GM18951 (cell line): ENCODE measurements around the gene MEX3C.

Source experiments
- POLR2A ChIP-seq: IDR thresholded peaks from 4 replicates; pipeline ENCODE4 v1.6.1; 2011; ENCODE audit warnings: mild to moderate bottlenecking; ENCODE audit not compliant: insufficient read length, insufficient read depth; ENCODE audit errors: extremely low read depth
- in situ Hi-C: fragments of 300-500 bp; cut with MboI; formaldehyde crosslinking; loops from one replicate; pipeline ENCODE4 v1.12.0; 2022; ENCODE audit warnings: low sequenced_read_pairs, mixed read lengths, inconsistent platforms; ENCODE audit not compliant: unreplicated experiment

MEX3C gene

GRCh38 chr18:51134721-51135120, 62.8 kb downstream of the MEX3C start:
- no peak for TF ChIP-seq POLR2A
- in situ Hi-C loops: no loop called here

- no peak for TF ChIP-seq POLR2A
- in situ Hi-C loops: no loop called here
Observed at GRCh38 chr18:51133580-51134160, 63.8 kb downstream of the MEX3C start.

DNA sequence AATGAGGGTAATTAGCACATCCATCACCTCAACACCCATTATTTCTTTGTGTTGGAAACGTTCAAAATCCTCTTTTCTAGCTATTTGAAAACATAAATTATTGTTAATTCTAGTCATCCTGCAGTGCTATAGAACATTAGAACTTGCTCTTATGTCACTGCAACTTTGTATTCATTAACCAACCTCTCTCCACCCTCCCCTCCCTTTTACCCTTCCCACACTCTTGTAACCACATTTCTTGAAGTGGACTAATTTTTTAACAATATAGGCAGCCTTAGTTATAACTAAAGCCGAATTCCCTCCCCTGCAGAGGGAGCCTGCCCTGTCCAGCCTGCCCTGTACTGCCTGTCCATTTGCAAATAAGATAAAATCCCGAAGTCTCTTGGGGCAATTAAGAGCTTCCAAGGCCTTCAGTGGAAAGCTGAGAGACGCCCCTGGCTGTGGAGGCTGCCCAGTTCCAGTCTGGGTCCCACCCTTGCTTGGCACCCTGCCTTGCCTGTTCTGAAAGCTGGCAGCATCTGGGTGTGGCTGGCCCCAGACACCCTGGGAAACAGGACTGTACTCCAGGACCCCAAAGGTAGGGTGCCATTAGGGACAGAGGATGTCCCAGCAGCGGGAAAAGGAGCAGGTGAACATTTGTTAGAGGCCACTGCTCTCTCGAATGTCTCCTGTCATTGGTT, 65.1 kb downstream of the MEX3C start:
- no peak for TF ChIP-seq POLR2A
- in situ Hi-C loops: no loop called here

- no peak for TF ChIP-seq POLR2A
- in situ Hi-C loops: no loop called here
Observed at GRCh38 chr18:51128533-51128932, 68.9 kb downstream of the MEX3C start.

- in situ Hi-C loops: no loop called here
- TF ChIP-seq POLR2A: no peak
Observed at GRCh38 chr18:51127664-51128063, 69.8 kb downstream of the MEX3C start.

GRCh38 chr18:51125976-51126375, 71.5 kb downstream of the MEX3C start:
- TF ChIP-seq POLR2A: no peak
- in situ Hi-C loops: no loop called here
